NCI-H2196 (cell line): ENCODE results near the gene GEMIN8.

ENCODE experiments used
- DNase-seq: peaks from one replicate; lab custom pipeline; 2025; ENCODE audit not compliant: unreplicated experiment; lab: John Stamatoyannopoulos, UW

GEMIN8 gene

GRCh38 chrX:14017399-14017798 is 12.3 kb downstream of the GEMIN8 start:
- no peak for DNase-seq

DNA sequence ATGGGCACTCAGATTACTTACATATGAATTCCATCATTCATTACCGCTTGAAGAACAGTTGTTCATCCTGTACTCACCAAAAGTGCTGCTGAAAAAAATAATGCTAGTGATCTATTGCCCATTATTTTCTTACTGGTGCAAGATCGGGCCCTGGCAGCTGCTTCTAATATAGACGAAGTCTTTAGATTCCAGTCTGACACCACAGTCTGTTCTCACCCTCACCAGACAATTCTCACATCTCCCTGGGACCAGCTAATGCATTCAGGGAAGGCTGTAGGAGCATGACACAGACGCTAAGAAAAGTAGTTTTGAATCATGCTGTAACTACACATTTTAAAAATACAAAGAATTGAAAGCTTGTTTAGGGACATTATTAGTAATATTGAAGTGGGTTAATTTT is 13.8 kb downstream of the GEMIN8 start:
- DNase-seq, result no peak

GRCh38 chrX:14015294-14015693 is 14.4 kb downstream of the GEMIN8 start:
- no peak for DNase-seq

DNA sequence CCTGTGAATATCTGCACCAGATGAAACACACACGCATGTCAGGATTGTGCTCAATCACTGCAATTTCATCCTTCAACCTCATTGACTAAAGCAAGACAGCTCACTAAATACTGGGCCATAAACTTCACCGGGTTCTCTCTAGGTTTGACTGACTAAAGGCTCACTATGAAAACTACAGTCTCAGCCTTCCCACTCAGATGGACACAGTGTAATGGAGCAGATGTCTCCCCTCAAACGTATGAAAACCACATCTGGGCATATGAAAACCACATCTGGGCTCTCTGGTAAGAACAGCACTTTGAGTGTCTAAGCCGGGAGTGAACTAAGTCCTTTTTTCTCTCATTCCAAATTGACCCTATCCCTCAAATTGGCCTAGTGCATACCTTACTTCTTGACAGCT is 15.2 kb downstream of the GEMIN8 start:
- no peak for DNase-seq

- no peak for DNase-seq
These were observed 16.6 kb downstream of the GEMIN8 start for GRCh38 chrX:14013054-14013453.

DNA sequence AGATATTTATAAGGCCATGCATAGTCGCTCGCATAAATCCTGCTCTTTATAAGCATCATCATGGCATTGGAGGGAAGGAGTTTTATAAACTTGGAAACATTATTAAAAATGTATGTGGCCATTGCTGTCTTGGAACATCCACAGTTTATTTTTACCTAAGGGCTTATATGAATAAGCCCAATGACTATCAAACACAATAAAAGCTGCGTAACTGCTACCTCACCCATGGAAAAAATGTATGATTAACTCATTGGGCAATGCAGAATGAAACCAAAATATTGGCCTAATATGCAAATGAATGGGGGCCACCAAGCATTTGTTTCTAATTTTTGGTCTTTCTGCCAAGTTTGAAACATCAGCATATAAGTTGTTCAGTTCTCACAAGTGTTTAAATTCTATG is 19.1 kb downstream of the GEMIN8 start:
- DNase-seq, result no peak

DNA sequence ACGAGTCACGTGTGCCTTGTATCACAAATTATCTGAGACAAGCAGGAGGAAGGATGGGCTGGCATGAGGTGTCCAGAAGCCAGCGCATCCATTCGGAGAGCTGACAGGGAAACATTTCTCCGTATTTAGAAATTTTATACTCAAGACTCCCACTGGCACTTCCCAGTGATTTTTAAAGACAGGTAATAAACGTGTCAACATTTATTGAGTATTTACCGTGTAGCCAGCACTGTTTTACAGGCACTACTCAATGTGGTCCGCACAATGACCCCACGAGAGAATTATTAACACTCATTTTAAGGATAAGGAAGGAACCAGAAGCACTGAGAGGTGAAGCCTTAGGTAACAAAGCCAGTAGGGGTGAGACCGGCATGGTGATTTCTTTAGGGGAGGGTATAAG is 23.2 kb downstream of the GEMIN8 start:
- DNase-seq, result no peak

DNA sequence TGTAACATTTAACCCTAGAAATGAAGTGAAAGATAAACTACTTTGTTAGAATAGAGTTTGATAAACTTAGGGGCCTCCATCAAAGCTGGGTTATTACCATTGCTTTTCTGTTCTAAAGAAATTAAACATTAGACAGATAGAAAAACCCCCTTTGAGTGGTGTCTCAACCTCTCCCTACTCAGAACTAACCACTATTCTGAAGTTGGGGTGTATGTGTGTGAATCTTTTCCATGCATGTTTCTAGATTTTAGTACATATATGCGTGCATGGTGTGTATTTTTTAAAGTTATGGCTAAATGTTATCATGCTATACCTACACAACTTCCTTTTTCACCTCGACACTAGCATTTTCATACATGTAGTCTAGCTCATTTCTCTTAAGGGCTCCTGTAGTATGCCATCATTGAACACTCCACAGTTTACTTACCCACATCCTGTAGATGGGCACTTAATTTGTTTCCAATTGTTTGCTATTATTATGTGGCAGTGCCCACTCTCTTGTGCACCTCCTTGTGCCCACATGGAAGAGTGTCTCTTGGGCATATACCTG is 25.7 kb downstream of the GEMIN8 start:
- DNase-seq, result no peak

DNA sequence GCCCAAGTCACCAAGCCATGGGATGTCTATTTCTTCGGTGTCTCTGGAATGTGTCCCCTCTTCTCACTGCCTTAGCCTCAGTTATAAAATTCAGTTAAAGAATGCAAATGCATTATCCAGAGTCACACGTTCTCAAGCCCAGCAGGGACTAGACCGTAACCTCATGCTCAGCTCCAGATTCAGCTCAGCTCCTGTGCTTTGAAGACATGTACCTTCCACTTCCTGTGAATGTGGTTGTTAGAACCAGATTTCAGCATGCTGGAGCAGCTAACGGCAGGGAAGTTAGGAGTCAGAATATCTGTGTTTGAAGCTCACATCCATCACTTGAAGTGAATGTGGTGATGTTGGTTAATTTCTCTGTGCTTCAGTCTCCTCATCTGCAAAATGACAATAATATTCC is 26.7 kb downstream of the GEMIN8 start:
- no peak for DNase-seq

- DNase-seq, result no peak
These were observed 33.0 kb downstream of the GEMIN8 start for GRCh38 chrX:13996650-13997049.

DNA sequence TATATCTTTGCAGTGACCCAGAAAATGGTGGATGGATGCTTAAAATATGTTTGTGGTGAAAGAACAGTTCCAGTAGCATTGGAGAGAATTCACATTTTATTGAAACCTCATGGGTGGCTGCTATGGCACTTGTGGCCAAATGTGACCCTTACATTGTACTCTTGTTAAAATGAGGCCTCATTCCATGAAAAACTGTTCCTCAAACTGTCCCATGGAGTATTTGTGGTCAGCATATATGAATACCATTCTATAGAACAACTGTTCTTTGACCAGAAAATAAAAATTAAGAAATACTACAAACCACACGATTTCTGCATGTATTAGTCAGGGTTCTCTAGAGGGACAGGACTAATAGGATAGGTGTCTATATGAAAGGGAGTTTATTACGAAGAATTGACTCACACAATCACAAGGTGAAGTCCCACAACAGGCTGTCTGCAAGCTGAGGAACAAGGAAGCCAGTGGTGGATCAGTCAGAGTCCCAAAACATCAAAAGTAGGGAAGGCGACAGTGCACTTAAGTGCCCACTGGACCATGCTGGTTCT is 35.1 kb downstream of the GEMIN8 start:
- no peak for DNase-seq

GRCh38 chrX:13994104-13994503 is 35.6 kb downstream of the GEMIN8 start:
- no peak for DNase-seq

DNA sequence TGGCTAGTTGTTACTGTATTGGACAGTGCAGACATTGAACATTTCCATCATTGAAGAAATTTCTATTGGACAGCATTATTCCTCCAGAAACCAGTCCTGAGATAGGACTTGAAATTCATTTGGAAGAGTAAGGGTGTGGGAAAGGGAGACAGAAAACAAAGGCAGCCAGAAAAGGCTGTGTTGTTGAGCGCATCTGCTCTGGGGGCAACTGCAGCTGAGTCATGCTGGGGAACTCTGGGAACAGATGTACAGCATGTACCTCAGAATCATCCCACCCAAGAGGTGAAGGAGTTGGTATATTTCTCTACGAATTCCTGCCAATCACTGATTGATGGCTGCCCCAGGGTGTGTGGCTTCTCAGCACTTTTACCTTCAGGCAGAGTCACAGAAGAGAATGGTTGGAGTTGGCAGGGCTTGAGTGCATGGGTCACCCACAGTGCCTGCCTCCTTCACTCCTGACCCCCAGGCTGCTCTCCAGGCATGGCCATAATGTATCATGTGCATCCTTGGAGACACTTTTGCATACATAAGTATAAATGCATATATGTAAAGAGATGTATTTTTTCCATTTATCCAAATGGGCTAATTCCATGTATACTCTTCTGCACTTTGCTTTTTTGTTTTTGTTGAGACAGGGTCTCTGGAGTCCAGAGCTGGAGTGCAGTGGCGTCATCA is 39.4 kb downstream of the GEMIN8 start:
- DNase-seq, result no peak

- DNase-seq, result no peak
These were observed 43.8 kb downstream of the GEMIN8 start for GRCh38 chrX:13985697-13986435.

- no peak for DNase-seq
These were observed 46.0 kb downstream of the GEMIN8 start for GRCh38 chrX:13983734-13984133.

GRCh38 chrX:13968198-13968597 is 61.5 kb downstream of the GEMIN8 start:
- no peak for DNase-seq

GRCh38 chrX:13967636-13968035 is 62.1 kb downstream of the GEMIN8 start:
- no peak for DNase-seq

- DNase-seq, result no peak
These were observed 62.9 kb downstream of the GEMIN8 start for GRCh38 chrX:13966793-13967125.

DNA sequence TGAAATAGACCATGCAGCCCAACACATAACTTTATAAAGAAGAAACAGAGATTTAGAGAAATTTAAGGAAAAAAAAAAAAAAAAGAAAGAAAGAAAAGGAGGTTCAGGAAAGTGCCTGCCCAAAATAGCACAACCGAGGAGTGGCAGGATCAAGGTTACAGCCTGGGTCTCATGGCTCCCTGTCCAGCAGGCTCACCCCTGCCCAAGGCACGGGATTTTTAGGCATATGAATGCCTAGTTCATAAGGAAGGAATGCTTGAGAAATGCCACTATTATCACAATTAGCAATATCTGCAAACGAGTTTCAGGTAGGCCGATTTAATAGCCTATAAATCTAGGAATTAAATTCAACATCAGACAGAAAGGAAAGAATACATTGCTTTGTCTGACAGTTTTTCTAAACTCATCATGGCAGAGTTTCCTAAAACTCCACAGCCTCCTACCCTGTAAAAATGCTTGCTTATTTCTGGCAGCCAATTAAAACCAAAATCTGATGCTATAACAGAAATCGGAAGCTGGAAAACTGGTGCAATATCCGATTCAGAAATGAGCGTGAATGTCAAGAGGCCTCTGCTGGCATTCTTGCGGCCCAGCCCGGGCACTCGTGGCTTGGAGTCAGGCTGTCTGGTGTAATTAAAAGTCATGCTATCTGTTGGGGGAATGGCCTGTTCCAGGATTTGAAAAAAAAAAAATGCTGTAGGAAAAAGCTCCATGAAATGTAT is 63.5 kb downstream of the GEMIN8 start:
- no peak for DNase-seq

DNA sequence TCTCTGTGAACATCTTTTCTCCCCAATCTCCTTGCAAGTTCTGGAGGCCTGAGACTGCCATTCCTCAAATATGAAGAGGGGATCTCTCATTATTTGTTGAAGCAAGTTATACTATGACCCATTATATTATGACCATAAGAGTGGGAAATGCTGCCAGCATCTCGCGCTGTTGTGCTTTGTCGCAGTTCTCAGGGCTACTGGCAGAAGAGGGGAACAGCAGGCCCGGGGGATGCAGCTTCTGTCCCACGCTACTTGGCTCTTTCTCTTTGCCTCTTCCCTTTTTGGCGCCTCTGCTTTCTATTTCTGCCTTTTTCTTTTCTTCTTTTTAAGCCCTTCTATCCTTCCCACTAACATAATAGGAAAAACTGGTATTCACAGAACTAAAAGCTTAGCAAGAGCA is 64.2 kb downstream of the GEMIN8 start:
- DNase-seq, result no peak

GRCh38 chrX:13956998-13957397 is 72.7 kb downstream of the GEMIN8 start:
- DNase-seq, result no peak
